Testis (tissue), 2 donors: ENCODE results near the gene CERS5.

ENCODE experiments used
- POLR2A ChIP-seq: fragments of 450-650 bp; IDR thresholded peaks from one replicate; pipeline ENCODE4 v1.6.1; 2017; ENCODE audit warnings: antibody characterized with exemption, mild to moderate bottlenecking, moderate library complexity
- TF ChIP-seq, protein P1 (sequence below), 3 experiments: fragments of 450-650 bp in 2 of 3; fragments of 200-600 bp in 1 of 3; sonication (generic) in 1 of 3; IDR thresholded peaks; one replicate each; pipeline ENCODE4 v1.5.1; 2016 to 2019; ENCODE audit warnings: antibody characterized with exemption in 3 of 3, mild to moderate bottlenecking in 2 of 3, moderate library complexity in 1 of 3

GRCh38 chr12:50213439-50213838 is 46.3 kb upstream of the CERS5 start:
- TF ChIP-seq, protein P1, sequence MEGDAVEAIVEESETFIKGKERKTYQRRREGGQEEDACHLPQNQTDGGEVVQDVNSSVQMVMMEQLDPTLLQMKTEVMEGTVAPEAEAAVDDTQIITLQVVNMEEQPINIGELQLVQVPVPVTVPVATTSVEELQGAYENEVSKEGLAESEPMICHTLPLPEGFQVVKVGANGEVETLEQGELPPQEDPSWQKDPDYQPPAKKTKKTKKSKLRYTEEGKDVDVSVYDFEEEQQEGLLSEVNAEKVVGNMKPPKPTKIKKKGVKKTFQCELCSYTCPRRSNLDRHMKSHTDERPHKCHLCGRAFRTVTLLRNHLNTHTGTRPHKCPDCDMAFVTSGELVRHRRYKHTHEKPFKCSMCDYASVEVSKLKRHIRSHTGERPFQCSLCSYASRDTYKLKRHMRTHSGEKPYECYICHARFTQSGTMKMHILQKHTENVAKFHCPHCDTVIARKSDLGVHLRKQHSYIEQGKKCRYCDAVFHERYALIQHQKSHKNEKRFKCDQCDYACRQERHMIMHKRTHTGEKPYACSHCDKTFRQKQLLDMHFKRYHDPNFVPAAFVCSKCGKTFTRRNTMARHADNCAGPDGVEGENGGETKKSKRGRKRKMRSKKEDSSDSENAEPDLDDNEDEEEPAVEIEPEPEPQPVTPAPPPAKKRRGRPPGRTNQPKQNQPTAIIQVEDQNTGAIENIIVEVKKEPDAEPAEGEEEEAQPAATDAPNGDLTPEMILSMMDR (IDR thresholded peaks at IDR 0.05): no peak
- TF ChIP-seq POLR2A: no peak
